Adrenal gland (tissue), 5 donors: ENCODE results near the gene FBXW8.

Source experiments
- POLR2A ChIP-seq, 2 donors: fragments of 450-650 bp; IDR thresholded peaks; one replicate each; pipeline ENCODE4 v1.6.1; 2017; ENCODE audit warnings: antibody characterized with exemption in 2 of 2, mild to moderate bottlenecking in 2 of 2, moderate library complexity in 1 of 2
- TF ChIP-seq, protein P1 (sequence below), 6 experiments: fragments of 450-650 bp in 4 of 6; fragments of 200-600 bp in 2 of 6; sonication (generic) in 1 of 6; IDR thresholded peaks; 1 replicate in 5 of 6; 2 replicates in 1 of 6; pipeline versions ENCODE4 v1.5.1 to v1.8.0; 2016 to 2021; ENCODE audit warnings: antibody characterized with exemption in 6 of 6, mild to moderate bottlenecking in 2 of 6, moderate library complexity in 1 of 6
- donor health status: DM: no; HTN: no; CAD: no.

- TF ChIP-seq, protein P1, sequence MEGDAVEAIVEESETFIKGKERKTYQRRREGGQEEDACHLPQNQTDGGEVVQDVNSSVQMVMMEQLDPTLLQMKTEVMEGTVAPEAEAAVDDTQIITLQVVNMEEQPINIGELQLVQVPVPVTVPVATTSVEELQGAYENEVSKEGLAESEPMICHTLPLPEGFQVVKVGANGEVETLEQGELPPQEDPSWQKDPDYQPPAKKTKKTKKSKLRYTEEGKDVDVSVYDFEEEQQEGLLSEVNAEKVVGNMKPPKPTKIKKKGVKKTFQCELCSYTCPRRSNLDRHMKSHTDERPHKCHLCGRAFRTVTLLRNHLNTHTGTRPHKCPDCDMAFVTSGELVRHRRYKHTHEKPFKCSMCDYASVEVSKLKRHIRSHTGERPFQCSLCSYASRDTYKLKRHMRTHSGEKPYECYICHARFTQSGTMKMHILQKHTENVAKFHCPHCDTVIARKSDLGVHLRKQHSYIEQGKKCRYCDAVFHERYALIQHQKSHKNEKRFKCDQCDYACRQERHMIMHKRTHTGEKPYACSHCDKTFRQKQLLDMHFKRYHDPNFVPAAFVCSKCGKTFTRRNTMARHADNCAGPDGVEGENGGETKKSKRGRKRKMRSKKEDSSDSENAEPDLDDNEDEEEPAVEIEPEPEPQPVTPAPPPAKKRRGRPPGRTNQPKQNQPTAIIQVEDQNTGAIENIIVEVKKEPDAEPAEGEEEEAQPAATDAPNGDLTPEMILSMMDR (IDR thresholded peaks at IDR 0.05): no peak
- no peak for TF ChIP-seq POLR2A (IDR thresholded peaks at IDR 0.05)
Measured at GRCh38 chr12:116954710-116955381, 44.1 kb downstream of the FBXW8 start.
